ACC112 (cell line): ENCODE data around the gene DNAJC10.
"Not testable (repeated sequence)": the region's sequence is repeated elsewhere in the genome, so short reads cannot be mapped to it uniquely, and the experiment has no call there.

Source experiments
- H2AFZ ChIP-seq: fragments of 200-600 bp; sonication (generic); one replicate; pipeline ENCODE4 v1.6.0; 2017; ENCODE audit warnings: antibody characterized with exemption, low read length; ENCODE audit not compliant: unreplicated experiment
- H3K27ac ChIP-seq: fragments of 200-600 bp; sonication (generic); 2 replicates; pipeline ENCODE4 v1.5.1; 2014; ENCODE audit warnings: low read depth, mild to moderate bottlenecking, antibody characterized with exemption, low read length, moderate library complexity
- H3K27me3 ChIP-seq: fragments of 200-600 bp; sonication (generic); 2 replicates; pipeline ENCODE4 v1.6.1; 2014; ENCODE audit warnings: mild to moderate bottlenecking, antibody characterized with exemption, low read length, moderate library complexity, mixed read lengths; ENCODE audit not compliant: insufficient read depth
- H3K36me3 ChIP-seq: fragments of 200-600 bp; sonication (generic); 2 replicates; pipeline ENCODE4 v1.6.1; 2016; ENCODE audit warnings: mild to moderate bottlenecking, antibody characterized with exemption, low read length, moderate library complexity, mixed read lengths; ENCODE audit not compliant: insufficient read depth
- H3K4me1 ChIP-seq: fragments of 200-600 bp; sonication (generic); one replicate; pipeline ENCODE4 v1.6.1; 2016; ENCODE audit warnings: low read length, mixed read lengths; ENCODE audit not compliant: insufficient read depth, unreplicated experiment, control insufficient read depth
- H3K4me3 ChIP-seq: fragments of 200-600 bp; sonication (generic); 2 replicates; pipeline ENCODE4 v1.5.1; 2014; ENCODE audit warnings: mild to moderate bottlenecking, low read depth, low read length
- H3K79me2 ChIP-seq: fragments of 200-600 bp; sonication (generic); one replicate; pipeline ENCODE4 v1.6.0; 2016; ENCODE audit warnings: low read length; ENCODE audit not compliant: control insufficient read depth, unreplicated experiment, insufficient read depth

Gene DNAJC10

DNA sequence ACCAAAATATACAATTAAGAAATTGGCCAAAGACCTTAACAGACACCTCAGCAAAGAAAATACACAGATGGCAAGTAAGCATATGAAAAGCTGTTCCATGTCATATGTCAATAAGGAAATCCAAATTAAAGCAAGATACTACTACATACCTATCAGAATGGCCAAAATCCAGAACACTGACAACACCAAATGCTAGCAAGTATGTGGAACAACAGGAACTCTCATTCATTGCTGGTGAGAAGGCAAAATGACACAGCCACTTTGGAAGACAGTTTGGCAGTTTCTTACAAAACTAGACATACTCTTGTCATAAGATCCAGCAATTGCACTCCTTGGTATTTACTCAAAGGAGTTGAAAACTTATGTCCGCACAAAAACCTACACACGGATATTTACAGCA lies 20.3 kb upstream of the DNAJC10 start:
- Histone ChIP-seq H3K4me1 (no peaks in the 10 kb centered on the region), H3K79me2 (no peaks in the 10 kb centered on the region), H3K27ac (no peak overlapping the region), H3K27me3 (no peaks in the 10 kb centered on the region), H2AFZ (no peak overlapping the region), H3K4me3 (no peak overlapping the region), H3K36me3 (no peaks in the 10 kb centered on the region)

- no peaks in the 10 kb centered on the region for H3K79me2 ChIP-seq
- H3K4me3 ChIP-seq = no peak overlapping the region
- no peak overlapping the region for H2AFZ ChIP-seq
- no peaks in the 10 kb centered on the region for H3K27me3 ChIP-seq
- H3K27ac ChIP-seq = no peak overlapping the region
- no peaks in the 10 kb centered on the region for H3K36me3 ChIP-seq
- H3K4me1 ChIP-seq = no peaks in the 10 kb centered on the region
Observed at GRCh38 chr2:182698671-182699070, 17.4 kb upstream of the DNAJC10 start.

DNA sequence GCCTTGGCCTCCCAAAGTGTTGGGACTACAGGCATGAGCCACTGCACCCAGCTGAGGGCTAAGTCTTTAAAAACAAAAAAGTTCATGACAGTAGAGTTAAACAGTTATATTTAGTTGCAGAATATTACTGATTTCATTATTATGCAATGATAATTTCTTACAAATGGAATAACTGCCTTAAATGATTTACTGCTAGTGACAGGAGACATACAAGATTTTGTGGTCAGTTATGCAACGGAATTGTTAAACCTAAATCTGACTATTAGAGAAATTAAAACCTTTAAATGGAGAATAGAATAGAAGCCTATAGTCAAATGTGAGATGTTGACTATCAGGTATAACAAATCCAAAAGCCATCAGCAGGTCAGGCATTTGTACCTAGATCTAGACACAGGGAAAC lies 10.3 kb upstream of the DNAJC10 start:
- Histone ChIP-seq H3K27ac (no peak overlapping the region), H2AFZ (no peak overlapping the region), H3K79me2 (no peaks in the 10 kb centered on the region), H3K27me3 (no peaks in the 10 kb centered on the region), H3K36me3 (no peaks in the 10 kb centered on the region), H3K4me1 (no peaks in the 10 kb centered on the region), H3K4me3 (no peak overlapping the region)

GRCh38 chr2:182706751-182707150 lies 9.3 kb upstream of the DNAJC10 start:
- Histone ChIP-seq H3K4me1 (no peaks in the 10 kb centered on the region), H3K36me3 (no peaks in the 10 kb centered on the region), H2AFZ (no peak overlapping the region), H3K27ac (no peak overlapping the region), H3K4me3 (no peak overlapping the region), H3K27me3 (no peaks in the 10 kb centered on the region), H3K79me2 (no peaks in the 10 kb centered on the region)

DNA sequence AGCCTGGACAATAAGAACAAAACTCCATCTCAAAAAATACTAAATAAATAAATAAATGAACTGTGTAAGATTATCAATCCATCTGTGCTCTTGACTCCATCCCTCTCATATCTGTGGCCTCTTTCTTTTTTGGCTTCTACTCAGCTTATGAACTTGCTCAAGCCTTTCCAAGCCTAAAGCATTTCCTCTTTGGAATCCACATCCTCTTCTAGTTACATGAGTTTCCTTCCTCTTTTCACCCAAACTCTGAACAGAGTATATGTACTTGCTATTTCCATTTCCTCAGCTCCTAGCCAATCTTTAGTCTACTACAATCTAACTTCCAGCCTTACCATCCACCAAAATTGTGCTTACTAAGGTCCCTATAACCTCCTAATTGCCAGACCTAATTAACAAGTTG lies 2.5 kb upstream of the DNAJC10 start:
- Histone ChIP-seq H3K79me2 (peaks cover 21% of the 10 kb centered on the region), H3K4me3 (no peak overlapping the region), H2AFZ (no peak overlapping the region), H3K27me3 (no peaks in the 10 kb centered on the region), H3K27ac (no peak overlapping the region), H3K4me1 (peaks cover 33% of the 10 kb centered on the region), H3K36me3 (no peaks in the 10 kb centered on the region)

DNA sequence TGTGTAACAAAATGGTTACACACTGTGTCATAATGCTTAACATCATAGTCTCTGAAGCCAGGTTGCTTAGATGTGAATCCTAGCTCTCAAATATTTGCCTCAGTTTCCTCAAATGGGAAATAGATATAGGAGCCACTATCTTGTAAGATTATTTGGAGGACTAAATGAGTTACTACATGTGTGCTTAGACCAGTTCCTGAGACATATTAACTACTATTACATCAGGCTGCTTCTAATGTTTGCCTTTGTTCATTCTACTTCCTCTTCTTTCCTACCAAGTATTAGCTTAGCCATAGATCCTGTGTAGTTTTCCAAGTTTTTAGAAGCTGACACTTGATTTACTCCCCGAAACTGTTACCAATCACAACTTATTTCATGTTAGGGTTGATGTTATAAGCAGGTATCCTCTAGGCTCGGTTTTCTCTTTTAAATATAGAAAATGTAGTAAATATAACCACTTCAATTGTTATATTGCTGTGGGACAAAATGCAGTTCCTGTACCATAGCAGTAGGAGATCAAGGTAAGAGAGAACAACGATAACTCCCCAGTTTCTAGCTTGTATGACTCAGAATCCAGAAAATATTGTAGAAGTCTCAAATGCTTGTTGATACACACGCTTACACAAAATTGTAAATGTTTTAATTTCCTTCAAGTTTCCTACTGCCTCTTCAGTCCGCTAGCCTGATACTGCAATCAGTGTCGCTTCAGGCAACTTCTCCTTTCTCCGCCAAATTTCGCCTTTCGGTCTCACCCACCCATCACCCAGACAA lies 751 bp upstream of the DNAJC10 start:
- Histone ChIP-seq H2AFZ (peak overlapping the region; percentile 96), H3K27me3 (no peaks in the 10 kb centered on the region), H3K4me3 (peak overlapping the region; percentile 81), H3K79me2 (peaks cover 22% of the 10 kb centered on the region), H3K27ac (peak overlapping the region; percentile 79), H3K36me3 (0 out of 2 replicates have a peak, but pooled peaks cover under 1% of the 10 kb centered on the region), H3K4me1 (peaks cover 34% of the 10 kb centered on the region)

GRCh38 chr2:182716650-182716979 lies 558 bp downstream of the DNAJC10 start:
- Histone ChIP-seq H2AFZ (peak overlapping the region; percentile 96), H3K4me3 (peak overlapping the region; percentile 81), H3K27me3 (no peaks in the 10 kb centered on the region), H3K4me1 (peaks cover 34% of the 10 kb centered on the region), H3K36me3 (peaks cover 6% of the 10 kb centered on the region; the same call in 1 of the 2 replicates), H3K27ac (peak overlapping the region; percentile 79; the same call in 1 of the 2 replicates), H3K79me2 (peaks cover 22% of the 10 kb centered on the region)

- peaks cover 34% of the 10 kb centered on the region for H3K4me1 ChIP-seq
- peak overlapping the region; percentile 32 for H2AFZ ChIP-seq
- H3K27me3 ChIP-seq = no peaks in the 10 kb centered on the region
- no peak overlapping the region for H3K27ac ChIP-seq
- peaks cover 6% of the 10 kb centered on the region; the same call in 1 of the 2 replicates for H3K36me3 ChIP-seq
- H3K4me3 ChIP-seq = peak overlapping the region; percentile 81
- peaks cover 22% of the 10 kb centered on the region for H3K79me2 ChIP-seq
Observed at GRCh38 chr2:182717416-182717815, 1.4 kb downstream of the DNAJC10 start.

DNA sequence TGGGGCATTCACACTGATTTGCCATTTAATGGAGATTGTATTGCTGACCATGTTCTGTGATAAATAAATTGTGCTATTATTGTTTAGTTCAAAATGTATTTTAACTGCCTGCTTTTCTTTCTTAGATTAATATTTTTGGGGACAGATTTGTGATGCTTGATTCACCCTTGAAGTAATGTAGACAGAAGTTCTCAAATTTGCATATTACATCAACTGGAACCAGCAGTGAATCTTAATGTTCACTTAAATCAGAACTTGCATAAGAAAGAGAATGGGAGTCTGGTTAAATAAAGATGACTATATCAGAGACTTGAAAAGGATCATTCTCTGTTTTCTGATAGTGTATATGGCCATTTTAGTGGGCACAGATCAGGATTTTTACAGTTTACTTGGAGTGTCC lies 1.8 kb downstream of the DNAJC10 start:
- H3K4me3 ChIP-seq = peak overlapping the region; percentile 81
- peaks cover 6% of the 10 kb centered on the region; the same call in 1 of the 2 replicates for H3K36me3 ChIP-seq
- H3K27ac ChIP-seq = no peak overlapping the region

DNA sequence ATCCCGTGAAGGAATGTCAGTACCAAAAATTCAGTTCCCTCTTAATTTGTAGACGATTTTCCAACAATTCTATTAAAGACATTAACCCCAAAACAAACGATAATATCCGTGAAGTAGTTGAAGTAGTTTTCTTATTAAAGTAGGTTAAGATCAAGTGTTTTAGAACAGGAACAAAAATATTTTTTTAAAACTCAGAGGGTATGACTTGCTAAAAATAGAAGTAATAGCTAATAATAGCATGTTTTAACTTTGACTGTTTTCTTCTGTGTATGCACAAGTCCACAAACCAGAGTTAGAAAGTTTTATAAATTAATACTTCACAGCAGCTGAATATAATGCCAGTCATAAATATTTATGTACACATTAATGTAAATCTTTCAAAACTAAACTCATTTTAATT lies 2.4 kb downstream of the DNAJC10 start:
- no peak overlapping the region for H2AFZ ChIP-seq
- H3K27ac ChIP-seq = no peak overlapping the region
- no peak overlapping the region for H3K4me3 ChIP-seq
- H3K4me1 ChIP-seq = peaks cover 34% of the 10 kb centered on the region
- H3K36me3 ChIP-seq = peaks cover 9% of the 10 kb centered on the region; the same call in 1 of the 2 replicates
- no peaks in the 10 kb centered on the region for H3K27me3 ChIP-seq
- H3K79me2 ChIP-seq = peaks cover 22% of the 10 kb centered on the region

More for the DNA sequence above, 1.8 kb downstream of the DNAJC10 start:
- Histone ChIP-seq H3K27me3 (no peaks in the 10 kb centered on the region), H2AFZ (no peak overlapping the region), H3K4me1 (peaks cover 34% of the 10 kb centered on the region), H3K79me2 (peaks cover 22% of the 10 kb centered on the region)

- peaks cover 22% of the 10 kb centered on the region for H3K79me2 ChIP-seq
- H3K4me1 ChIP-seq = peaks cover 28% of the 10 kb centered on the region
- H3K27ac ChIP-seq, H2AFZ ChIP-seq, H3K4me3 ChIP-seq, H3K27me3 ChIP-seq: not testable (repeated sequence)
- peaks cover 12% of the 10 kb centered on the region; the same call in 1 of the 2 replicates for H3K36me3 ChIP-seq
Observed at GRCh38 chr2:182719116-182719515, 3.1 kb downstream of the DNAJC10 start.
